GM12891 (cell line): ENCODE data around the gene SHQ1.
A peak's percentile ranks its signal among the peaks of the same experiment; 100 is the strongest.

Experiments
- DNase-seq: peaks from one replicate; pipeline ENCODE4 v3.0.0; 2011; ENCODE audit warnings: low spot score; ENCODE audit not compliant: insufficient read length
- FAIRE-seq: peaks from 2 replicates; lab custom pipeline; 2011; peaks lifted over from hg19 to GRCh38; lab: Jason Lieb, UNC
- PAX5 ChIP-seq: IDR thresholded peaks from 2 replicates; pipeline ENCODE4 v1.6.1; 2011; ENCODE audit warnings: low read length, moderate library complexity, mild to moderate bottlenecking; ENCODE audit not compliant: insufficient read depth, severe bottlenecking
- POLR2A ChIP-seq: IDR thresholded peaks from 2 replicates; pipeline ENCODE4 v1.6.1; 2011; ENCODE audit warnings: low read depth, low read length, control low read depth
- POLR2AphosphoS5 ChIP-seq: IDR thresholded peaks from 2 replicates; pipeline ENCODE4 v1.6.1; 2011; ENCODE audit warnings: low read depth, low read length, control low read depth
- POU2F2 ChIP-seq: IDR thresholded peaks from 2 replicates; pipeline ENCODE4 v1.6.1; 2011; ENCODE audit warnings: low read depth, mild to moderate bottlenecking, control low read depth, low read length, moderate library complexity
- SPI1 ChIP-seq: IDR thresholded peaks from 2 replicates; pipeline ENCODE4 v1.6.1; 2011; ENCODE audit warnings: low read depth, low read length, control low read depth
- TAF1 ChIP-seq: IDR thresholded peaks from 2 replicates; pipeline ENCODE4 v1.6.1; 2011; ENCODE audit warnings: low read depth, low read length, control low read depth

The SHQ1 gene

GRCh38 chr3:72756900-72757299 is 91.3 kb downstream of the SHQ1 start:
- FAIRE-seq, result peak; percentile 91
- TF ChIP-seq PAX5, result peak; percentile 97
- no peak for TF ChIP-seq POLR2A
- peak; percentile 97 for TF ChIP-seq SPI1
- peak; percentile 29 for DNase-seq

GRCh38 chr3:72754582-72754981 is 93.7 kb downstream of the SHQ1 start:
- FAIRE-seq (no peak), DNase-seq (no peak)
- TF ChIP-seq POLR2A (no peak), SPI1 (no peak), POU2F2 (no peak), POLR2AphosphoS5 (no peak), TAF1 (no peak), PAX5 (no peak)

- DNase-seq, result no peak
- TF ChIP-seq POLR2AphosphoS5 (no peak), TAF1 (no peak), PAX5 (no peak), SPI1 (no peak), POU2F2 (no peak), POLR2A (no peak)
- no peak for FAIRE-seq
Observed at GRCh38 chr3:72753495-72753894, 94.8 kb downstream of the SHQ1 start.

GRCh38 chr3:72750405-72750965 is 97.8 kb downstream of the SHQ1 start:
- DNase-seq, result no peak
- peak; percentile 16 for FAIRE-seq
- TF ChIP-seq POLR2AphosphoS5 (no peak), POU2F2 (no peak), TAF1 (no peak), SPI1 (no peak), PAX5 (no peak), POLR2A (no peak)

- no peak for FAIRE-seq
- no peak for TF ChIP-seq POU2F2
- TF ChIP-seq TAF1, result no peak
- TF ChIP-seq POLR2AphosphoS5, result no peak
- TF ChIP-seq SPI1, result no peak
- TF ChIP-seq PAX5, result no peak
- TF ChIP-seq POLR2A, result no peak
- DNase-seq, result no peak
Observed at GRCh38 chr3:72748659-72749058, 99.6 kb downstream of the SHQ1 start.

- FAIRE-seq (no peak), DNase-seq (no peak)
- no peak for TF ChIP-seq SPI1
- TF ChIP-seq POLR2AphosphoS5, result no peak
- no peak for TF ChIP-seq POU2F2
- no peak for TF ChIP-seq PAX5
- TF ChIP-seq POLR2A, result no peak
- no peak for TF ChIP-seq TAF1
Observed at GRCh38 chr3:72746430-72747411, 101.5 kb downstream of the SHQ1 start.

GRCh38 chr3:72745146-72745999 is 102.9 kb downstream of the SHQ1 start:
- FAIRE-seq (no peak), DNase-seq (no peak)
- no peak for TF ChIP-seq POLR2A
- TF ChIP-seq POLR2AphosphoS5, result no peak
- no peak for TF ChIP-seq TAF1
- no peak for TF ChIP-seq PAX5
- no peak for TF ChIP-seq SPI1

- no peak for FAIRE-seq
- no peak for DNase-seq
- TF ChIP-seq POLR2A (no peak), POU2F2 (no peak), SPI1 (no peak), PAX5 (no peak), POLR2AphosphoS5 (no peak), TAF1 (no peak)
Observed at GRCh38 chr3:72744330-72744729, 103.9 kb downstream of the SHQ1 start.
